ENCODE measurements around the gene CADPS2.

Gene CADPS2

DNA sequence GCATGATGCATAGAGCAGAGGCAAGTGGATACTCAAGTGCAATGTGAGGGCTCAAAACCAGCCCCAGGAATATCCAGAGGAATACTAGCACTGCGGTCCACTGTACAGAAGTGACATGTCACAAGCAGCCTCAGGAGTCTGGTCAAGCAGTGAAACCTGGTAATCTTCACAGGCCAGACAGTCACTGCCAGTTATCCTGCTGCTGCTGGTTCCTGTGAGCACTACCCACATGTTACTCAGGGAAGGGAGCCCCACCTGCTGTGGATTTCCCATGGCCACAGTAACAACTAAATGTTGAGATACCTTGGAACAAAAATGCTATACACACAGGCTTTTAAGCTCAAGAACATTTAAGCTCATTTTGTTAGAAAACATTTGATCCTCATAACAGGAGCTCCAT, 290.4 kb downstream of the CADPS2 start:
- Histone ChIP-seq H3K9me3 (replicated peaks; ENCODE audit: insufficient read depth, low read length) (no peaks in the 10 kb centered on the region), H3K4me2 (ENCODE audit: low read depth, low read length) (no peak overlapping the region)
- DNase-seq = no peak

DNA sequence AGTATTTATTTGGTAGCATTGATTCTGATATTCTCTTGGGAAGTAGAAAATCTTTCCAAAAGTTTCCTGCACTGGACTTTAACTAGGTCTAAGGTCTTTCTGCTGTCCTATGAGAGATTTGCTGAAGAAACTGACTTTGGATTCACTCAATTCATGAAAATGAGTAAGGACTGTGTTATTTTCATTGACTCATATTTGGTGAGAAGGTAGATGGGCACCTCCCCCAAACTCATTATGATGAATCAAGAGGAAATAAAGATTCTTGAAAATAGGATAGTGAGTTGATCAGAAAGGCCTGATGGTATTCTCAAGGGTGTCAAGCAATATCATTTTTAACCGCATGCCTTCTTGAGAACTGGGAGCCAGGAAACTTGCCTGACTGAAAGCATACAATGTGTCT, 297.6 kb downstream of the CADPS2 start:
- Histone ChIP-seq H3K9me3 (replicated peaks; ENCODE audit: insufficient read depth, low read length) (no peaks in the 10 kb centered on the region), H3K79me2 (ENCODE audit: low read length) (no peaks in the 10 kb centered on the region), H3K36me3 (replicated peaks; ENCODE audit: insufficient read depth, low read length) (no peaks in the 10 kb centered on the region), H3K9ac (ENCODE audit: low read length) (no peak overlapping the region), H3F3A (ENCODE audit: insufficient read depth, low read length) (no peaks in the 10 kb centered on the region), H3K4me3 (ENCODE audit: low read length) (no peak overlapping the region), H3K4me1 (ENCODE audit: low read length) (no peaks in the 10 kb centered on the region), H3K9me2 (replicated peaks; ENCODE audit: insufficient read depth, low read length) (no peaks in the 10 kb centered on the region), H4K20me1 (ENCODE audit: insufficient read depth, low read length) (no peaks in the 10 kb centered on the region), H3K4me2 (ENCODE audit: low read depth, low read length) (no peak overlapping the region), H3K27me3 (replicated peaks; ENCODE audit: insufficient read depth, low read length) (no peaks in the 10 kb centered on the region), H2AFZ (ENCODE audit: low read length) (no peak overlapping the region), H3K27ac (ENCODE audit: low read length) (no peak overlapping the region)
- DNase-seq = no peak
- TF ChIP-seq, protein P1, sequence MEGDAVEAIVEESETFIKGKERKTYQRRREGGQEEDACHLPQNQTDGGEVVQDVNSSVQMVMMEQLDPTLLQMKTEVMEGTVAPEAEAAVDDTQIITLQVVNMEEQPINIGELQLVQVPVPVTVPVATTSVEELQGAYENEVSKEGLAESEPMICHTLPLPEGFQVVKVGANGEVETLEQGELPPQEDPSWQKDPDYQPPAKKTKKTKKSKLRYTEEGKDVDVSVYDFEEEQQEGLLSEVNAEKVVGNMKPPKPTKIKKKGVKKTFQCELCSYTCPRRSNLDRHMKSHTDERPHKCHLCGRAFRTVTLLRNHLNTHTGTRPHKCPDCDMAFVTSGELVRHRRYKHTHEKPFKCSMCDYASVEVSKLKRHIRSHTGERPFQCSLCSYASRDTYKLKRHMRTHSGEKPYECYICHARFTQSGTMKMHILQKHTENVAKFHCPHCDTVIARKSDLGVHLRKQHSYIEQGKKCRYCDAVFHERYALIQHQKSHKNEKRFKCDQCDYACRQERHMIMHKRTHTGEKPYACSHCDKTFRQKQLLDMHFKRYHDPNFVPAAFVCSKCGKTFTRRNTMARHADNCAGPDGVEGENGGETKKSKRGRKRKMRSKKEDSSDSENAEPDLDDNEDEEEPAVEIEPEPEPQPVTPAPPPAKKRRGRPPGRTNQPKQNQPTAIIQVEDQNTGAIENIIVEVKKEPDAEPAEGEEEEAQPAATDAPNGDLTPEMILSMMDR (IDR thresholded peaks at IDR 0.05; ENCODE audit: low read length) = no peak
- TF ChIP-seq EZH2 (optimal IDR thresholded peaks at IDR 0.05; ENCODE audit: low read depth, low read length) (no peak), EZH2phosphoT487 (IDR thresholded peaks at IDR 0.05; ENCODE audit: low read length) (no peak)

More for the DNA sequence above, 290.4 kb downstream of the CADPS2 start:
- H3K36me3 ChIP-seq (replicated peaks; ENCODE audit: insufficient read depth, low read length) = no peaks in the 10 kb centered on the region
- H4K20me1 ChIP-seq (ENCODE audit: insufficient read depth, low read length) = no peaks in the 10 kb centered on the region
- H3F3A ChIP-seq (ENCODE audit: insufficient read depth, low read length) = no peaks in the 10 kb centered on the region
- H3K27ac ChIP-seq (ENCODE audit: low read length) = no peak overlapping the region
- no peaks in the 10 kb centered on the region for H3K4me1 ChIP-seq (ENCODE audit: low read length)
- TF ChIP-seq, protein P1 (IDR thresholded peaks at IDR 0.05; ENCODE audit: low read length) = no peak
- 0 out of 2 replicates have a peak, but pooled peaks cover 2% of the 10 kb centered on the region for H3K9me2 ChIP-seq (replicated peaks; ENCODE audit: insufficient read depth, low read length)
- H3K27me3 ChIP-seq (replicated peaks; ENCODE audit: insufficient read depth, low read length) = no peaks in the 10 kb centered on the region
- no peaks in the 10 kb centered on the region for H3K79me2 ChIP-seq (ENCODE audit: low read length)
- H3K4me3 ChIP-seq (ENCODE audit: low read length) = no peak overlapping the region
- no peak overlapping the region for H3K9ac ChIP-seq (ENCODE audit: low read length)
- H2AFZ ChIP-seq (ENCODE audit: low read length) = no peak overlapping the region

DNA sequence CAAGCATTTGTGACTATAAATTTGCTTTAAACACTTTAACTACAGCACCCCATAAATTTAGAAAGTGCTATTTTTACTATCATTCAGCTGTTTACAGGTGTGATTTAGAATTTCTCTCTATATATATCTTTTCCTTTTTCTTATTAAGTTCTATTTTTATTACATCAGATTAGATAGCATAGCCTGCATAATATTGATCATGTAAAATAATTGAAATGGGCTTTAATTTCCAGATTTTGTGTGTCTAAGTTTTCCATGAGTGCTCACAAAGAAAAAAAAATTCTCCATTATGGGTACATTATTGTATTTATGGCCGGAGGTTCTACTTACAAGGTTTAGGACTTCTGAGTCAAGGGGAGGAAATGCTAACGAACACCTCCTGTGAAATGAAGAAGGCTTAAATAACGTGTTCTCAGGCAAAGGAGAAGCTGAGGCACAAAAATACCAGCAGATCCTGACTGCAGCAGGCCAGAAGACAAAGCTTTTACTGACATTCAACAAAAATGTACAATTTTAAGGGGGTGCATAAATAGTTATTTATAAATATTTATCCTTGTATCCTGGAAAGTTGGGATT, 301.5 kb downstream of the CADPS2 start:
- Histone ChIP-seq H3K79me2 (ENCODE audit: low read length) (no peaks in the 10 kb centered on the region), H4K20me1 (ENCODE audit: insufficient read depth, low read length) (no peaks in the 10 kb centered on the region), H3K27ac (ENCODE audit: low read length) (no peak overlapping the region), H3K9ac (ENCODE audit: low read length) (no peak overlapping the region), H3K4me3 (ENCODE audit: low read length) (no peak overlapping the region), H3K36me3 (replicated peaks; ENCODE audit: insufficient read depth, low read length) (no peaks in the 10 kb centered on the region), H2AFZ (ENCODE audit: low read length) (no peak overlapping the region), H3K27me3 (replicated peaks; ENCODE audit: insufficient read depth, low read length) (no peaks in the 10 kb centered on the region), H3K4me1 (ENCODE audit: low read length) (no peaks in the 10 kb centered on the region), H3K4me2 (ENCODE audit: low read depth, low read length) (no peak overlapping the region), H3F3A (ENCODE audit: insufficient read depth, low read length) (no peaks in the 10 kb centered on the region), H3K9me3 (replicated peaks; ENCODE audit: insufficient read depth, low read length) (no peaks in the 10 kb centered on the region), H3K9me2 (replicated peaks; ENCODE audit: insufficient read depth, low read length) (no peaks in the 10 kb centered on the region)
- DNase-seq = no peak
- TF ChIP-seq, protein P1 (IDR thresholded peaks at IDR 0.05; ENCODE audit: low read length) = no peak
- TF ChIP-seq EZH2phosphoT487 (IDR thresholded peaks at IDR 0.05; ENCODE audit: low read length) (no peak), EZH2 (optimal IDR thresholded peaks at IDR 0.05; ENCODE audit: low read depth, low read length) (no peak)

Measured in MM.1S (cell line).